ENCODE results near the gene CHPT1. TPM values are rescaled to one million over a fixed set of nuclear protein-coding genes. Genes with fewer than 3 reads are reported as not detected.
"Not testable (repeated sequence)": the region's sequence is repeated elsewhere in the genome, so short reads cannot be mapped to it uniquely, and the experiment has no call there.

The CHPT1 gene
- polyA plus RNA-seq, 2 donors, result 19.1 to 21.9 TPM

- H3K4me1 ChIP-seq (ENCODE audit: control insufficient read depth in 2 of 2, insufficient read depth in 2 of 2, low read length in 1 of 2); H3K4me3 ChIP-seq (ENCODE audit: low read depth in 1 of 2, low read length in 2 of 2); H3K27ac ChIP-seq (ENCODE audit: low read depth in 2 of 2, low read length in 1 of 2); H3K36me3 ChIP-seq (ENCODE audit: control insufficient read depth in 2 of 2, insufficient read depth in 2 of 2, low read length in 1 of 2); H3K27me3 ChIP-seq (ENCODE audit: control insufficient read depth in 1 of 2, insufficient read depth in 2 of 2, low read length in 2 of 2); H3K9me3 ChIP-seq (ENCODE audit: control insufficient read depth in 2 of 2, insufficient read depth in 1 of 2, low read depth in 1 of 2, low read length in 1 of 2): not testable (repeated sequence)
- WGBS, 2 donors, result 94 to 95% methylated on average over 5 of the region's 5 CpGs
Measured at GRCh38 chr12:101734482-101734881, 37.0 kb downstream of the CHPT1 start.

DNA sequence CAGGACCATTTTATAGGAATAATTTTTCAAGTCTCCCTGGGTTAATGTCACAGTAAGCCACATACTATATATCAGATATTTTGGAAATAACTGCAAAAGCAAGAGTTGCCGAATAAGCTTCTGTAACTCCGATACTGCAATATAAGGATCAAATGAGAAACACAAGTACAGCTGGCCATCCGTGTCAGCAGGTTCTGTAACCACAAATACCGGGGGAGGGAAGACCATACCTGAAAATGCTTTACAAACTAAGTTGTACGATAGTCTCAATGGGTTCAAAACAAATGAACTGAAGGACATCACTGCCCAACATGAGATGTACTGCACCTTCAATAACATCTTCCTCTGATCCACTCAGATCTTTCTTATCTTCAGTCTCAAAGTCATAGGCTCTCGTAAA is 40.0 kb downstream of the CHPT1 start:
- 93 to 94% methylated on average over 6 of the region's 6 CpGs for WGBS, 2 donors
- peaks cover 0 to 2% of the 10 kb centered on the region in 2 donors for H3K9me3 ChIP-seq (ENCODE audit: control insufficient read depth in 2 of 2, insufficient read depth in 1 of 2, low read depth in 1 of 2, low read length in 1 of 2)
- no peak overlapping the region for H3K4me3 ChIP-seq (ENCODE audit: low read depth in 1 of 2, low read length in 2 of 2)
- peaks cover 0 to 6% of the 10 kb centered on the region in 2 donors for H3K36me3 ChIP-seq (ENCODE audit: control insufficient read depth in 2 of 2, insufficient read depth in 2 of 2, low read length in 1 of 2)
- H3K27ac ChIP-seq (ENCODE audit: low read depth in 2 of 2, low read length in 1 of 2), result no peak overlapping the region
- no peaks in the 10 kb centered on the region for H3K27me3 ChIP-seq (ENCODE audit: control insufficient read depth in 1 of 2, insufficient read depth in 2 of 2, low read length in 2 of 2)
- no peaks in the 10 kb centered on the region for H3K4me1 ChIP-seq (ENCODE audit: control insufficient read depth in 2 of 2, insufficient read depth in 2 of 2, low read length in 1 of 2)

DNA sequence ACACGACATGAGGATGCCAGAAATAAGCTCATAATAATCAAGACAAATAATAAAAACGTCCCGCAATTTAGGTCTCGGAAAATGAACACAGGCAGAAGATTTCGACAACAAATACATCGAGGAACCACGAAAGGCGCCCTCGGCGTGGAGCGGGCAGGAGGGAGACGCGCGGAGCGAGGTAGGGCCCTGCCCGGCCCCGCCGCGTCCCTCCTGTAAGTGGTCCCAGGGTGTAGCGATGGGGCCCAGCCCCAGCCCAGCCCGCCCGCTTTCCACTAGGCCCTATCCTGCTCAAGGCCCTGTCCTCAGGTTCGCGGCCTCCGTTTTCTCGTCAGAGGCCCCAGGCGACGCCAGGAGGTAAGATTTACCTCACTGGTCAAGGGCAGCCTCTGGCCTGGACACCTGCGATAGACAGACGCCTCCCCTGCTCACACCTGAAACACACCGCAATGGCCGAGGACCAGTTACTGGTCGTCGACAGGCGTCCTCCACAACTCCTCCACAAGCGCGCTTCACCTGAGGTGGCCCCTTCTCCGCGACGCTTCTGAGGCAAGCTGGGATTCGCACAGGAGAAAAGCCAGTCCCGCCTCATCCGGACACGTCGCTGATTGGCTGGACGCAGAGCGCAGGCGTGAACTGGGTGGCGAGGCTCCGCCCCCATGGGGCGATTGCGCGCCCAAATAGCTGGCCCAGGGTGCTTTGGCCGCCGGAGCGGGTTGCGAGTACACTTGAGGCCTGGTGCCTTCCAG is 41.7 kb downstream of the CHPT1 start, which contains the start of gene SYCP3:
SYCP3 (minus strand) TSS at position 543 of the 746 bp plus-strand sequence. CDS start 1,527 bp downstream, outside the sequence.
- Histone ChIP-seq H3K9me3 (ENCODE audit: control insufficient read depth in 2 of 2, insufficient read depth in 1 of 2, low read depth in 1 of 2, low read length in 1 of 2) (peaks cover 0 to 2% of the 10 kb centered on the region in 2 donors), H3K27me3 (ENCODE audit: control insufficient read depth in 1 of 2, insufficient read depth in 2 of 2, low read length in 2 of 2) (no peaks in the 10 kb centered on the region), H3K36me3 (ENCODE audit: control insufficient read depth in 2 of 2, insufficient read depth in 2 of 2, low read length in 1 of 2) (peaks cover 8% of the 10 kb centered on the region in 2 donors), H3K4me1 (ENCODE audit: control insufficient read depth in 2 of 2, insufficient read depth in 2 of 2, low read length in 1 of 2) (no peaks in the 10 kb centered on the region), H3K27ac (ENCODE audit: low read depth in 2 of 2, low read length in 1 of 2) (no peak within 1 kb of the TSS), H3K4me3 (ENCODE audit: low read depth in 1 of 2, low read length in 2 of 2) (no peak within 1 kb of the TSS)
- 98% methylated on average over 57 of the region's 57 CpGs for WGBS, 2 donors

GRCh38 chr12:101740566-101740965 is 43.1 kb downstream of the CHPT1 start:
- no peak overlapping the region for H3K4me3 ChIP-seq (ENCODE audit: low read depth in 1 of 2, low read length in 2 of 2)
- H3K27me3 ChIP-seq (ENCODE audit: control insufficient read depth in 1 of 2, insufficient read depth in 2 of 2, low read length in 2 of 2), result no peaks in the 10 kb centered on the region
- 89 to 93% methylated on average over 5 of the region's 5 CpGs for WGBS, 2 donors
- H3K36me3 ChIP-seq (ENCODE audit: control insufficient read depth in 2 of 2, insufficient read depth in 2 of 2, low read length in 1 of 2), result peaks cover 11 to 16% of the 10 kb centered on the region in 2 donors
- H3K27ac ChIP-seq (ENCODE audit: low read depth in 2 of 2, low read length in 1 of 2), result no peak overlapping the region
- H3K9me3 ChIP-seq (ENCODE audit: control insufficient read depth in 2 of 2, insufficient read depth in 1 of 2, low read depth in 1 of 2, low read length in 1 of 2), result peaks cover 0 to 2% of the 10 kb centered on the region in 2 donors
- H3K4me1 ChIP-seq (ENCODE audit: control insufficient read depth in 2 of 2, insufficient read depth in 2 of 2, low read length in 1 of 2), result no peaks in the 10 kb centered on the region

GRCh38 chr12:101740980-101741379 is 43.5 kb downstream of the CHPT1 start:
- peaks cover 0 to 2% of the 10 kb centered on the region in 2 donors for H3K9me3 ChIP-seq (ENCODE audit: control insufficient read depth in 2 of 2, insufficient read depth in 1 of 2, low read depth in 1 of 2, low read length in 1 of 2)
- no peaks in the 10 kb centered on the region for H3K27me3 ChIP-seq (ENCODE audit: control insufficient read depth in 1 of 2, insufficient read depth in 2 of 2, low read length in 2 of 2)
- no peak overlapping the region for H3K4me3 ChIP-seq (ENCODE audit: low read depth in 1 of 2, low read length in 2 of 2)
- H3K27ac ChIP-seq (ENCODE audit: low read depth in 2 of 2, low read length in 1 of 2), result no peak overlapping the region
- H3K4me1 ChIP-seq (ENCODE audit: control insufficient read depth in 2 of 2, insufficient read depth in 2 of 2, low read length in 1 of 2), result no peaks in the 10 kb centered on the region
- peaks cover 11 to 16% of the 10 kb centered on the region in 2 donors for H3K36me3 ChIP-seq (ENCODE audit: control insufficient read depth in 2 of 2, insufficient read depth in 2 of 2, low read length in 1 of 2)
- WGBS, 2 donors, result 63 to 71% methylated on average over 5 of the region's 5 CpGs

DNA sequence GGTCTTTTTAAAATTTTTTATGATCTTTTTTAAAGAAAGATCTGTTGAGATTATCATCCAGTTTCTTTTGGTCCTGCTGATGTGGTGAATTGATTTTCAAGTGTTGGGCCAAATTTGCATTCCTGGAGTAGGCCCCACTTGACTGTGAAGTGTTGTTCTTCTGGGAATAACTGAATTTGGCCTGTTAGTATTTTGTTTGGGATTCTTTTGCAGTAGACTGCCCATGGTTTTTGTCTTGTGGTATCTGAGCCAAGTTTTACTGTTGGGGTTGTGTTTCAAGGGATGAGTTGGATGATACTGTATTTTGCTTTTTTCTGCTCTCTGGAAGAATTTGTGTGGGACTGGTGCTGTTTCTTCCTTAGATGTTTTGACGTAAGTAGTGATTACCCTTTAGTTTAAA is 45.8 kb downstream of the CHPT1 start:
- 81 to 89% methylated on average over 1 of the region's 1 CpG for WGBS, 2 donors
- H3K36me3 ChIP-seq (ENCODE audit: control insufficient read depth in 2 of 2, insufficient read depth in 2 of 2, low read length in 1 of 2), result peaks cover 13 to 16% of the 10 kb centered on the region in 2 donors
- peaks cover 0 to 2% of the 10 kb centered on the region in 2 donors for H3K9me3 ChIP-seq (ENCODE audit: control insufficient read depth in 2 of 2, insufficient read depth in 1 of 2, low read depth in 1 of 2, low read length in 1 of 2)
- H3K27me3 ChIP-seq (ENCODE audit: control insufficient read depth in 1 of 2, insufficient read depth in 2 of 2, low read length in 2 of 2), result no peaks in the 10 kb centered on the region
- H3K4me1 ChIP-seq (ENCODE audit: control insufficient read depth in 2 of 2, insufficient read depth in 2 of 2, low read length in 1 of 2), result no peaks in the 10 kb centered on the region
- H3K27ac ChIP-seq (ENCODE audit: low read depth in 2 of 2, low read length in 1 of 2), result no peak overlapping the region
- H3K4me3 ChIP-seq (ENCODE audit: low read depth in 1 of 2, low read length in 2 of 2), result no peak overlapping the region

DNA sequence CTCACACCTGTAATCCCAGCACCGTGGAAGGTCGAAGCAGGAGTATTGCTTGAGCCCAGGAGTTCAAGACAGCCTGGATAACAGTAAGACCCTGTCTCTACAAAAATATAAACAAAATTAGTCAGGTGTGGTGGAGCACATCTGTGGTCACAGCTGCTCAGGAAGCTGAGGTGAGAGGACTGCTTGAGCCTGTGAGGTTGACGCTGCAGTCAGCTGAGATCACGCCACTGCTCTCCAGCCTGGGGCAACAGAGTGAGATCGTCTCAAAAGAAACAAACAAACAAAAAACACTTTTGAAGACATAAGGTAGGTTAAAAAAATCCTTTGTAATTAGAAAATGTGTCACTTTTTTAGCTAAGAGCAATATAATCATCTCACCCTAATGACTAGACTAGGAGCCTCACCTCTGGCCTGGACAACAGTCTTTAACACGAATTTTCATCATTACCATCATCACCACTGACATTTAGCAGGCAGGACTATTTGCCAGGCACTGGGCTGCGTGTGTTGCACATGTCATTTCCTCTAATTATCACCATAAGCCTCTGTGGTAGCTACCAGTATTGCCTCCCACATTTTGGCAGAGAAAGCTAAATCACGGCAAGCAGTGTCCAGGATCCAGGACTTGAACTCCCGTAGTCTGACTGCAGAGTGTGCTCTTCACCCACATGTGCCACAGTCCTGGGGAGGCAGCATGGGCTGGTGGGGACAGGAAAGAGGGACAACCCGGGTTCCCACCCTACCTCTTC is 46.5 kb downstream of the CHPT1 start:
- Histone ChIP-seq H3K27me3 (ENCODE audit: control insufficient read depth in 1 of 2, insufficient read depth in 2 of 2, low read length in 2 of 2) (no peaks in the 10 kb centered on the region), H3K4me3 (ENCODE audit: low read depth in 1 of 2, low read length in 2 of 2) (no peak overlapping the region), H3K36me3 (ENCODE audit: control insufficient read depth in 2 of 2, insufficient read depth in 2 of 2, low read length in 1 of 2) (peaks cover 16% of the 10 kb centered on the region in 2 donors), H3K27ac (ENCODE audit: low read depth in 2 of 2, low read length in 1 of 2) (no peak overlapping the region), H3K9me3 (ENCODE audit: control insufficient read depth in 2 of 2, insufficient read depth in 1 of 2, low read depth in 1 of 2, low read length in 1 of 2) (peaks cover 0 to 2% of the 10 kb centered on the region in 2 donors), H3K4me1 (ENCODE audit: control insufficient read depth in 2 of 2, insufficient read depth in 2 of 2, low read length in 1 of 2) (no peaks in the 10 kb centered on the region)
- 78 to 82% methylated on average over 10 of the region's 10 CpGs for WGBS, 2 donors

GRCh38 chr12:101745481-101745880 is 48.0 kb downstream of the CHPT1 start:
- H3K9me3 ChIP-seq (ENCODE audit: control insufficient read depth in 2 of 2, insufficient read depth in 1 of 2, low read depth in 1 of 2, low read length in 1 of 2), result no peaks in the 10 kb centered on the region
- WGBS, 2 donors, result 68 to 73% methylated on average over 3 of the region's 3 CpGs
- H3K4me3 ChIP-seq (ENCODE audit: low read depth in 1 of 2, low read length in 2 of 2), result no peak overlapping the region
- no peaks in the 10 kb centered on the region for H3K27me3 ChIP-seq (ENCODE audit: control insufficient read depth in 1 of 2, insufficient read depth in 2 of 2, low read length in 2 of 2)
- peaks cover 14 to 16% of the 10 kb centered on the region in 2 donors for H3K36me3 ChIP-seq (ENCODE audit: control insufficient read depth in 2 of 2, insufficient read depth in 2 of 2, low read length in 1 of 2)
- no peaks in the 10 kb centered on the region for H3K4me1 ChIP-seq (ENCODE audit: control insufficient read depth in 2 of 2, insufficient read depth in 2 of 2, low read length in 1 of 2)
- no peak overlapping the region for H3K27ac ChIP-seq (ENCODE audit: low read depth in 2 of 2, low read length in 1 of 2)

DNA sequence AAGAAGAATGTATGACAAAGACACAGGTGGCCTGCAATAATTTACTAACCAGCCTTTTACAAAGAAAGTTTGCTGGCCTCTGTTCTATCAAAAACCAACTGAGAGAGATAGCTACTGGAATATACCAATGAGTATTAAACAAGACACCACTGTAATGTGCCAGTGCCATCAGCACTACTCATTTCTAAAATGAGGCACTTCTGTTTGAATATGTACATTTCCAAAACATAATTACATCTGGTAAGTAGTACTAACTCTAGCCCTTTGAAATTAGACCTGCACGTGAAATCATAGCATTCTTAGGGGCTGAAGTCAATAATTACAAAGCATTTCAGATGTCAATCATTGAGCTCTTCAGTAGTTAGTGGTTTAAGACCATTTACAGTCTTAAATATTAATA is 48.8 kb downstream of the CHPT1 start:
- H3K9me3 ChIP-seq (ENCODE audit: control insufficient read depth in 2 of 2, insufficient read depth in 1 of 2, low read depth in 1 of 2, low read length in 1 of 2), result no peaks in the 10 kb centered on the region
- no peaks in the 10 kb centered on the region for H3K4me1 ChIP-seq (ENCODE audit: control insufficient read depth in 2 of 2, insufficient read depth in 2 of 2, low read length in 1 of 2)
- H3K27ac ChIP-seq (ENCODE audit: low read depth in 2 of 2, low read length in 1 of 2), result no peak overlapping the region
- peaks cover 14 to 16% of the 10 kb centered on the region in 2 donors for H3K36me3 ChIP-seq (ENCODE audit: control insufficient read depth in 2 of 2, insufficient read depth in 2 of 2, low read length in 1 of 2)
- no peaks in the 10 kb centered on the region for H3K27me3 ChIP-seq (ENCODE audit: control insufficient read depth in 1 of 2, insufficient read depth in 2 of 2, low read length in 2 of 2)
- no peak overlapping the region for H3K4me3 ChIP-seq (ENCODE audit: low read depth in 1 of 2, low read length in 2 of 2)
- 80 to 84% methylated on average over 1 of the region's 1 CpG for WGBS, 2 donors
